ENCODE measurements around the gene DPH2. TPM values are rescaled to one million over a fixed set of nuclear protein-coding genes. Genes with fewer than 3 reads are reported as not detected.

DPH2 gene
- total and polyA plus RNA-seq, 2 of the 8 experiments (the other 6 are each of a cell fraction or from before 2014, with no cell fraction given), result 64.9 to 92.1 TPM

DNA sequence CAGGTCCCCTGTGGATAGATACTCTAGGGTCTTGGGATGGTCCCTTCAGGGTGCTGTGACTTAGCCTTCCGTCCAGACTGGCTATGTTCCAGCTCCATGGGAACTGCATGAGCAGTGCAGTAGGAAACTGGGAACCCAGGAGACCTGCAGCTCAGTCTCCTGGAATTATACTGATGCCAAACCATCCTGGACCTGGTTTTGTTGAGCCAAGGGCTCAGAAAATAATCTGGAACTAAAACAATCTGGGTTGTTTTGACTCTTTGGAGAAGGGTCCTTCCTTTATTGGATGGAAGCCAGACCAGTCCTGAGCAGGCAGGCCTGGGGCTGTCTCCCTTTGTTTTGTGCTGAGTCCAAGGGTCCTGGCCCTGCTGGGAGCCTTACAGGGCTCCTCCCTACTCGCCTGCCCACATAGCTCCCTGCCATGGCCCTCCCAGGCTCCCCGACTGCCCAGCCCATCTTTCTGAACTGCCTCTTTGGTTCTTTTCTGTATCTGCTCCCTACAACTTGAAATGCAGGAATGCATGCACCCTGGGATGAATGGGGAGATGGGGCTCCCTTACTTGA is 21.9 kb upstream of the DPH2 start:
- Histone ChIP-seq H4K20me1 (replicated peaks in 1 of 2; ENCODE audit: control insufficient read depth in 1 of 2, insufficient read depth in 2 of 2, low read length in 2 of 2) (peaks cover 0 to 4% of the 10 kb centered on the region in 2 experiments), H3K18ac (ENCODE audit: extremely low read depth, low read length) (no peak overlapping the region), H2AFZ (ENCODE audit: low read length) (no peak overlapping the region), H4K5ac (ENCODE audit: insufficient read length, low read depth, low read length) (no peak overlapping the region), H3K36me3 (ENCODE audit: control insufficient read depth in 2 of 4, insufficient read depth in 4 of 4, low read length in 3 of 4) (no peaks in the 10 kb centered on the region; a peak in 1 of 8 replicates), H3K23me2 (ENCODE audit: low read depth, low read length) (peaks cover 3% of the 10 kb centered on the region; the same call in 1 of the 2 replicates), H2BK5ac (ENCODE audit: low read depth, low read length) (no peak overlapping the region), H3K14ac (ENCODE audit: insufficient read length) (no peak overlapping the region), H3K4me2 (ENCODE audit: insufficient read depth in 1 of 2, low read depth in 2 of 2, low read length in 2 of 2) (peak overlapping the region; percentile 66 to 98), H3K4me1 (replicated peaks in 1 of 4; ENCODE audit: control insufficient read depth in 3 of 4, insufficient read depth in 4 of 4, low read length in 3 of 4) (peaks cover 0 to 13% (median 4%) of the 10 kb centered on the region in 4 experiments; a peak in 5 of 7 replicates), H3K56ac (replicated peaks; ENCODE audit: insufficient read length, low read depth, low read length) (no peak overlapping the region), H2BK20ac (ENCODE audit: low read length) (no peak overlapping the region), H3K9ac (replicated peaks in 1 of 4; ENCODE audit: extremely low read depth in 1 of 4, low read depth in 3 of 4, low read length in 3 of 4) (no peak overlapping the region), H2AK5ac (ENCODE audit: low read depth, low read length) (no peak overlapping the region), H3K79me1 (ENCODE audit: low read depth, low read length) (peaks cover 3% of the 10 kb centered on the region; the same call in 1 of the 2 replicates), H3K27ac (ENCODE audit: low read depth, low read length) (no peak overlapping the region), H4K8ac (ENCODE audit: extremely low read depth, insufficient read depth, low read length) (no peak overlapping the region), H3K4me3 (ENCODE audit: extremely low read depth in 1 of 4, insufficient read depth in 2 of 4, low read depth in 3 of 4, low read length in 4 of 4) (peak overlapping the region; percentile 44 to 90 (median 76); a peak in 6 of 8 replicates), H3K27me3 (replicated peaks in 1 of 4; ENCODE audit: control insufficient read depth in 3 of 4, extremely low read depth in 1 of 4, insufficient read depth in 3 of 4, low read length in 3 of 4) (no peaks in the 10 kb centered on the region), H3K23ac (ENCODE audit: insufficient read length) (no peak overlapping the region), H4K91ac (replicated peaks; ENCODE audit: insufficient read length, low read length) (no peak overlapping the region), H2BK15ac (ENCODE audit: low read length) (no peak overlapping the region), H3K79me2 (ENCODE audit: control insufficient read depth in 1 of 2, insufficient read depth in 2 of 2, low read length in 2 of 2) (no peaks in the 10 kb centered on the region), H3K4ac (replicated peaks; ENCODE audit: insufficient read length, low read depth, low read length) (no peak overlapping the region), H2BK120ac (replicated peaks; ENCODE audit: low read depth, low read length) (no peak overlapping the region), H2BK12ac (ENCODE audit: low read depth, low read length) (no peak overlapping the region), H3K9me3 (ENCODE audit: insufficient read depth in 2 of 2, low read depth in 1 of 2, low read length in 1 of 2) (no peaks in the 10 kb centered on the region)
- 88% methylated on average over 2 of the region's 3 CpGs; no CpG with 5 or more reads in 1 of the 2 experiments for WGBS, 2 experiments (ENCODE audit: extremely low coverage in 1 of 2, insufficient coverage in 1 of 2, insufficient read length in 1 of 2, insufficient replicate concordance in 2 of 2, low coverage in 1 of 2, low lambda C conversion rate in 2 of 2, missing lambda C conversion rate in 1 of 2)
- POLR2A ChIA-PET (ENCODE audit: partially characterized antibody), result interaction anchor here (1.1 to 6.8 kb wide), 7 partner anchors 11 to 180 kb away, joined by 3 to 29 read pairs (median 4); partner anchors contain the start of genes ATP6V0B, B4GALT2 and DPH2
- DNase-seq (ENCODE audit: low read depth in 1 of 2, low spot score in 2 of 2) (no peak), FAIRE-seq (no peak)
- CTCF ChIA-PET (ENCODE audit: partially characterized antibody), result interaction anchor here (0.8 to 10.8 kb wide), 10 partner anchors 11 to 548 kb away, joined by 3 to 151 read pairs (median 7); partner anchors contain the start of genes ARTN and DPH2
- TF ChIP-seq KDM4A (IDR thresholded peaks at IDR 0.05; ENCODE audit: low read depth, low read length, severe bottlenecking), result no peak
- no peak for TF ChIP-seq SIRT6 (IDR thresholded peaks at IDR 0.05; ENCODE audit: low read length)
- TF ChIP-seq BCL11A (IDR thresholded peaks at IDR 0.05; ENCODE audit: low read depth in 2 of 2, low read length in 2 of 2), result no peak
- no peak for TF ChIP-seq HDAC6 (IDR thresholded peaks at IDR 0.05; ENCODE audit: low read depth, low read length)
- no peak for TF ChIP-seq TBP (IDR thresholded peaks at IDR 0.05; ENCODE audit: low read depth, low read length)
- no peak for TF ChIP-seq ASH2L (IDR thresholded peaks at IDR 0.05; ENCODE audit: low read length)
- no peak for TF ChIP-seq EZH2 (IDR thresholded peaks at IDR 0.05; ENCODE audit: low read depth, low read length, severe bottlenecking)
- no peak for TF ChIP-seq RBBP5 (IDR thresholded peaks at IDR 0.05; ENCODE audit: borderline replicate concordance, low read depth, low read length)

All from H1 (cell line).